ENCODE results near the gene IRGQ.
"Not testable (repeated sequence)": the region's sequence is repeated elsewhere in the genome, so short reads cannot be mapped to it uniquely, and the experiment has no call there.

IRGQ gene

DNA sequence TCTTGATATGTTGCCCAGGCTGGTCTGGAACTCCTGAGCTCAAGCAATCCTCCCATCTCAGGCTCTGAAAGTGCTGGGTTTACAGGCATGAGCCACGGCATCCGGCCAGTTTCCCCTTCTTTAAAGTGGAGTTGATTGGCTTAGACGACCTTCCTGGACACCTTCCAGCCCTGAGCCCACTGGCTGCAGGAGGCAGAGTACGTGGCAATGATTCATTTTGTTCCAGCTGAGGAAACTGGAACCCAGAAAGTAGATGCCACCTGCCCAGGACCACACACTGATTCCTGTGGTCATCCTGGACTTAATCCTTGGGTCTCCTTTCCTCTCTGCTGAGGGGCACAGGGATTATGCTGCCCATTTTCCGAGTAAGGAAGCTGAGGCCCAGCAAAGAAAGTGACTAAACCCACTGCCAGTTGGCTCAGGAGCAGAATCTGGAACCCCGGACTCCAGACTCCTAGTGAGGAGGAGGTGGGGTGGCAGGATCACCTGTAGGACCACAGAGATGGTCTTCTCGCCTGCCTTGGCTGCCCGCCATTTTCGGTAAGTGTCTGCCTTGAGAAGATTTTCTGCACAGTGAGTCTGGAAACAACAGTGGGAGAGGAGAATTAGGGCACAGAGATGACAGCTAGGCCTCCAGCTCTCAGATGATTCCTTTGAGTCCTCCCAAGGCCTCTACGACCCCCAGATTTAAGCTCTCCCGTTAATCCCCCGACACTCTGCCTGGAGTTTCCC is 21.3 kb downstream of the IRGQ start:
- no peak for DNase-seq (ENCODE audit: low spot score)

DNA sequence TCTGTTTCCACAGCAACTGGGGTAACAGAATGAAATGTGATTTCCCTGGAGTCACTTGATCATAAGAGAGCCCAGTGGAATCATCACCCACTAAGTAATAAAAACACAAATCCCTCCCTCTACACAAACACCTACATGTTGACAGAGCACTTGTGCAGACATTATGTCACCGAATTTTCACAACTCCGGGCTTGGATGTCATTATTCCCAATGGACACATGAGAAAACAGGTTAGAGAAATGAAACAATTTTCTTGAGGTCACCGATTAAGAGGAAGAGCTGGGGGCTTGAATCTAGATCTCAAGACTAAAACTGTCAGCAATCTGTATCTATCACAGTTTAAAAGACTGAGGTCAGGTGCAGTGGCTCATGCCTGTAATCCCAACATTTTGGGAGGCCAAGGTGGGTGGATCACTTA is 23.8 kb downstream of the IRGQ start:
- no peak for DNase-seq (ENCODE audit: low spot score)

DNA sequence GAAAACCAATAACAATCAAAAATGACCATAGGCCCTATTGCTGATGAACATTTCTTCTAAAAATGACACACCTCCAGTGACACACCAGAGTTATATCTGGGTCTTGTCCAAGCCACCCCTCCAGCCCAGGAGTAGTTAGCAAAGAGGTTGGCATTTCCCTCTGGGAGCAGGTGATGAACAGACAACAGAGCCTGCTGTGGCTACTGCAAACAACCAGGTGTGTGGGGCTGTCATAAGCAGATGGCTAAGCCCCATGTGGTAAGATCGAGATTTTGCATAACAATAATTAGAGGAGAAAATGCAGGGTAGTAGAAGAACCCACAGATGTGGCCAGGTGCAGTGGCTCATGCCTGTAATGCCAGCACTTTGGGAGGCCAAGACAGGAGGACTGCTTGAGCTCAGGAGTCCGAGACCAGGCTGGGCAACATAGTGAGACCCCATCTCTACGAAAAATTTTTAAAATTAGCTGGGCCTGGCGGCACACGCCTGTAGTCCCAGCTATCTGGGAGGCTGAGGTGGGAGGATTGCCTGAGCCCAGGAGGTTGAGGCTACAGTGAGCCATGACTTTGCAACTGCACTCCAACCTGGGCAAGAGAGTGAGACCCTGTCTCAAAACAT is 25.7 kb downstream of the IRGQ start:
- no peak for DNase-seq (ENCODE audit: low spot score)

DNA sequence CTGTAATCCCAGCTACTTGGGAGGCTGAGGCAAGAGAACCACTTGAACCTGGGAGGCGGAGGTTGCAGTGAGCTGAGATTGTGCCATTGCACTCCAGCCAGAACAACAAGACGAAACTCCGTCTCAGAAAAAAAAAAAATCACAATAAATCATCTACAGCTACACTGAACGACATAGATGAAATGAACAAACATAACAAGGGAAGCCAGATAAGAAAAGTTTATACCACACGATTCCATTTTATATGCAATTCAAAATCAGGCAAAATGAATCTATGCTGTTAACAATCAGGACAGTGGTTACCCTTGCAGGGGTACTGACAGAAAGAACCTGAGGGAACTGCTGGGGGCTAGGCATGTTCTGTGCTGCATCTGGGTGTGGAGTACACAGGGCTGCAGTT is 26.3 kb downstream of the IRGQ start:
- DNase-seq (ENCODE audit: low spot score) = no peak

DNA sequence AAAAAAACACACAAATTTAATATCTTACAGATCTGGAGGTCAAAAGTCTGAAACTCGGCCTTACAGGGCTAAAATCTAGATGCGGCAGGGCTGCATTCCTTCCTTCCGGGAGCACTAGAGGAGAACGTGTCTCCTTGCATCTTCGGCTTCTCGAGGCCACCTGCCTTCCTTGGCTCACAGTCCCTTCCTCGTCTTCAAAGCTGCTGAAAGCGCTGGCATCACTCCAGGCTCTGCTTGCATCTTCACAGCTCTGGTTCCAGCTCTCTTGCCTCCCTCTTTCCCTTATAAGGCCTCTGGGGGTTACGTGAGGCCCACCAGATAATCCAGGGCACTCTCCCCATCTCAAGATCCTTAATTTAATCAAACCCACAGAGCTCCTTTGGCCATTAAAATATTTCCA is 31.1 kb downstream of the IRGQ start:
- no peak for DNase-seq (ENCODE audit: low spot score)

DNA sequence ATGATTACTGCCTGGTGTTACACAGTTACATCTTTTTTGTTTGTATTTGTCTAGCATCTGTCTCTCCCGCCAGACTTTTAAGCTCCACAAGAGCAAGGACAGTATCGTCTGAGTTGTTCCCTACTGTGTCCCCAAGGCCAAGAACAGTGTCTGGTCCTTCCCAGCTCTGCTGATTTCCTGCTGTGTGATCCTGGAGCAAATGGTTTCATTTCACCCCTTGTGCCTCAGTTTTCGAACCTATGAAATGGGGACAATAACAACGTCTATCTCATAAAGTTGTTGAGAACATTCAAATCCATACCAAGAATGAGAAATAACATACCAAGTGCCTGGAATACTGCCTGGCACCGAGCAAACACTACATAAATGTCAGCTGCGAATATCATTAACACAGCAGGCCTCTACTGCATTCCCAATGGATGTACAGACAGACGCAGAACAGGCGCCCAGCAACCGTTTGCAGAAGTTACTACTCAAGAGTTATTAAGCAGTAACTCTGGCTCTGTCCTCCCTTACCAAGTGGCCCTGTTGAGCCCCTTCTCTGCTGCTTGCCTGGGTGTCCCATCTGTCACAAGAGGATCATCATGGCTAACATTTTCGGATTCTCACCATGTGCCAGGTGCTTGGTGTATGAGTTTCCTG is 32.0 kb downstream of the IRGQ start:
- no peak for DNase-seq (ENCODE audit: low spot score)

DNA sequence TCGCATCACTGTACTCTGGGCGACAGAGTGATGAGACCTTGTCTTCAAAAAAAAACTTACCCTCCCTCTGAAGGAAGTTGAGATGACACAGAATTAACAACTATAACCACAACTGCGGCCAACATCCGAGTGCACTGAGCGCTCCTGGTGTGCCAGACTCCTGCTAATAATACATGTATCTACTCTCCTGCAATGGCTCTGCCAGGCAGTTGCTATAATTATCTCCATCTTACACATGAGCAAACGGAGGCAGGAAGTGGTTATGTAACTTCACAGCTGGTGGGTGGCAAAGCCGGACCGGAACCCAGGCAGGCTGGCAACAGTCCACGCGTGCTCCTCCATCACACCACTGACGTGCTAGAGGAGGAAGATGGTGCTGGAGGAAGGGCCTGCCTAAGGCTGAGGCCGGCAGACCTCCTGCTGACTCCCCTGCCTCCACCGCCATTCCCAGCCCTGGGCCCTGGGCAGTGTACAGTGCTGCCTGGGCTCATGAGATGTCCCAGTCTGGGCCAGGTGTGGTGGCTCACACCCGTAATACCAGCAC is 33.2 kb downstream of the IRGQ start:
- peak; percentile 90 for DNase-seq (ENCODE audit: low spot score)

DNA sequence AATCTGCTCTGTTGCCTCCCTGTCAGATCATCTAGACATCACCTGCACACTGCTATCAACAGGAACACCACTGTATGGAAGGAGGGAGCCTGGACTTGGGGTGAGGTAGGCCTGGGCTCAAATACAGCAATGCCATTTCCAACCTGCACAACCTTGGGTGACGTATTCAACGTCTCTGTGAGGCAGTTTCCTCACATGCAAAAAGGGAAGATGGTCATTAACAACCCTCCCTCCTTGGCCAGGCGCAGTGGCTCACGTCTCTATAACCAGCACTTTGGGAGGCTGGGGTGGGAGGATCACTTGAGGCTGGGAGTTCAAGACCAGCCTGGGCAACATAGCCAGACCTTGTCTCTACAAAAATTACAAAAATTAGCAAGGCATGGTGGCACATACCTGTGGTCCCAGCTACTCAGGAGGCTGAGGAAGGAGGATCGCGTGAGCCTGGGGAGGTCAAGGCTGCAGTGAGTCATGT is 33.7 kb downstream of the IRGQ start:
- DNase-seq (ENCODE audit: low spot score) = no peak

DNA sequence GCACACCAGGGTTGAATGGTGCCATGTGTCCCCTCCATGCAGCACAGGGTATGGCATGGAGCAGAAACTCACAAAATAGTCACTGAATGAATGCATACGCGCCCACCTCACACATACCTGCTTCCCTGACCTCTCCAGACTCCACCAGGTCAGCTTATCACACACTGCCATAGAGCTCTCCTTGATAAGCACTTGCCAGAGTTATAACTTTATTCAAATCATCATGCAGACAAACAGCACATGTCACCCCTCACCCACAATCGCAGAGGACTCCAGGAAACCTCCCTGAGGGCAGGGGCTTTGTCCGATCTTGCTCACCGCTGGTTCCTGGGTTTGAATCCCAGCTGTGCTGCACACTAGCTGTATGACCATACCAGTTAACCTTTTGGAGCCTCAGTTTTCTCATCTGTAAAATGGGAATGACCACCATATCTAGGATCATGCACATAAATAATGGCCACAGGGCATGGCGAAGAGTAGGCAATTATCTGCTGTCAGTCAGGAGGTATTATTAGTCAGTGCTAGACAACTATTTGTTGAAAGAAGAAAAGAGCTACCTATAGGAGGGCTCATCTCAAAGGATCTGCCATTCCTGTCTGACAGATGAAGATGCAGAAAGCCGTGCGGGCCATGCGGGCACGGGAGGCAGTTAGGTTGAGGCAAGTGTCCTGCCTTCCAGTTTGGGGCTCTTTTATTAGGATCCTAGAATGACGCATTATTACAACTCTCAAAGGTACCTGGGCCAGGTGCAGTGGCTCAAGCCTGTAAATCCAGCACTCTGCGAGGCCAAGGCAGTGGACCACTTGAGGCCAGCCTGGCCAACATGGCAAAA is 34.6 kb downstream of the IRGQ start:
- no peak for DNase-seq (ENCODE audit: low spot score)

DNA sequence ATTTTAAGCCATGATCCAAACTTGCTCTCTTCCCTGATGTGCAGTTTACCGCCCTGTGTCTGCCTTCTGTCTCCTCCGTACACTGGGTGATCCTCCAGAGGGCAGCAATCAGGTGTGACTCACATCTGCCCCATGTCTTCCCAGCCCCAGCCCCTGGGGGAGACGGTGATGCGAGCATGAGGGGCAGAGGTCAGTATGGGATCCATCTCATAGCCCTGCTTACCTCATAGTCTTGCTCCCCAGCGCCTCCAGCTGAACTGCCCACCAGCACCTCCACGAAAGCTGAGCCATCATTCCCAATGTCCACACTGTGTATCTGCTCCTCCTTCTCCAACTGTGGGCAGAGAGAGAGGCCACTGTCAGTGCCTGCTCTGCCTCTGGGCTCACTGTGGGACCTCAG is 35.2 kb downstream of the IRGQ start:
- DNase-seq (ENCODE audit: low spot score) = no peak

DNA sequence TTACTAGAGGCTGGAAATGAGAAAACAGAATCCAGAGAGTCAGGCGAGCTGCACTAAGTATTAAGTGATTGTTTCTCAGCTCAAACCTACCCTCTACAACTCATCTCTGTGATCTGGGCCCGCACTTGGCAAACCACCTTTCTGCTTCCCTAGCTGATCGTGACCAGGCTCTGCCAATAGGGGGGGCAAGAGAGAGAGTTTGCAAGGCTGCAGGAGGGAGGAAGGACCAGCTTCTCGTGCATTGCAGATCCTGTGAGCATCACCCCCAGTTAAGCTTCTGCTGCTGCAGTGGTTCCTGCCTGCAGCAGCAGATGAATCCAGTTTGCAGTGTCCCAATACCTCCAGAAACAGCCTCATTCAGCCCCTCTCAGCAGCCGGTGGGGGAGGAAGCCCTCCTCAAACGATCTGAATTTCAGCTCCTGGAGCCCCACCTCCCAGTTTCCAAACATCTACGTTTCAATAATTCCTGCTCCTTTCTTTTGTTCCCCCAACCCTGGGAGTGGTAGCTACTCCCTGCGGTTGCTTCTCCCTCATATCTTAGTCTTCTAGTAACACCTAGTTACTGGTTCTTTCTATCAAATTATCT is 40.7 kb downstream of the IRGQ start:
- DNase-seq (ENCODE audit: low spot score) = peak; percentile 86

DNA sequence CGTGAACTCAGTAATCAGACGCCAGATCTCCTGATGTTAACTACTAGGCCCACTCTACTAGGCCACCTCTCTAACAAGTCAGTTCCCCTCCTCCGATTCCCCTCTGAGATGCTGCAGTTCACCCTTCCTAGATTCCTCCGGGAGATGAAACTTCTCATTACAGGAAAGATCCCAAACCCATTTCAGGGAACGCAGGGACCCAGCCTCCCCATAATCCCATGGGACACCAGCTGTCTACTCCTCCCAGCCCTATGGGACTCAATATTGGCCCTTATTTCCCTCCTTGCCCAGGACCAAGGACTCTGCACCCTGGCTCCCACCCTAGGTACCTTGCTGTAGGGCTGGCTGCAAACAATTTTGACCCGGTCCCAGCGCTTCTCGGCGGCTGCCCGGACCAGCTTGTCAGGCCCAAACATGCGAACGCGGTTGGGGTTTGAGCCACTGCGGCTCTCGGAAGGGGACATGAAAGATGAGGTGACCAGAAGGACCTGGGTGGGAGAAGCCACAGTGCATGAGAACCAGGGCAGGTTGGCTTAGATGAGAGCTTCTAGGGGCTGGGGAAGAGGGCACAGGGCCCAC is 41.5 kb downstream of the IRGQ start:
- DNase-seq (ENCODE audit: low spot score) = no peak

DNA sequence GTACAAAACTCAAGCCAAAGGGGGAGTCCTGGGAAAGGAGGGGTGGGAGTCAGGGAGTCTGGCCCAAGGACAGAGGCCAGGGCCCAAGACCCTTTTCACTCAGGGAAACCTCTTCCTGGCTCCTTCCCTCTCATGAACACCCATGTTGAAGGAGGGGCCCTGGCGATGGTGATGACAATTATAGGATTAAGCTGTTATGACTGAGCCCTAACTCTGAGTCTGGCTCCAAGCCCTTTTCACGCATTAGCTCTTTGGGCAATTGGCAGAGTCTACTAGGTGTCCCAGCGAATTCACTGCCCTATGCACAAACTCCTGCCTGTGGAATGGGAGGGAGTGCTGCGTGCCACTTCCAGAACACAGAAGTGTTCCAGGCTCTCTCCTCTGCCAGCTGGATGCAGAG is 42.3 kb downstream of the IRGQ start:
- DNase-seq (ENCODE audit: low spot score) = no peak

DNA sequence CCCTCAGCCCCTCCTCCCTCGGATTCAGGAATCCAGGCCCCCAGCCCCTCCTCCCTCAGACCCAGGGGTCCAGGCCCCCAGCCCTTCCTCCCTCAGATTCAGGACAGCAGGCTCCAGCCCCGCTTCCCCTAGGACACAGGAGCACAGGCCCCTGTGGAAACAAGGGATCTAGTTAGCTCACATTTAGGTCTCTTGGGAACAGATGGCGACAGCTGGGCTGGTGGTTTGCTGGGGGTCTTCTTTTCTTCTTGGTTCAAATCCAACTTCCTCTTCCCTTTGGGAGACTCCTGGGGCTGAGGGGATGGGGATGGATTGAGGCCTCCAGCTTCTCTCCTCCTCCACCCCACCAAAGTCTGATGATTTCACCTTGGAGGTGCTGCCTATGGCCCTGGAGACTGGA is 43.3 kb downstream of the IRGQ start:
- no peak for DNase-seq (ENCODE audit: low spot score)

DNA sequence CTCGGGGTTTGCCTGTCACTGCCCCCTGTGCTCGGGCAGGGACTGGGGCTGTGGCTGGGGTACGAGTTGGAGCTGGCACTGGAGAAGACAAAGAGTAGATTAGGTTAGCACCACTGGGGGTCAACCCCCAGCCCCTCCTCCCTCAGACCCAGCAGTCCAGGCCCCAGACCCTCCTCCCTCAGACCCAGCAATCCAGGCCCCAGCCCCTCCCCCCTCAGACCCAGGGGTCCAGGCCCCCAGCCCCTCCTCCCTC is 43.8 kb downstream of the IRGQ start:
- DNase-seq (ENCODE audit: low spot score) = no peak

DNA sequence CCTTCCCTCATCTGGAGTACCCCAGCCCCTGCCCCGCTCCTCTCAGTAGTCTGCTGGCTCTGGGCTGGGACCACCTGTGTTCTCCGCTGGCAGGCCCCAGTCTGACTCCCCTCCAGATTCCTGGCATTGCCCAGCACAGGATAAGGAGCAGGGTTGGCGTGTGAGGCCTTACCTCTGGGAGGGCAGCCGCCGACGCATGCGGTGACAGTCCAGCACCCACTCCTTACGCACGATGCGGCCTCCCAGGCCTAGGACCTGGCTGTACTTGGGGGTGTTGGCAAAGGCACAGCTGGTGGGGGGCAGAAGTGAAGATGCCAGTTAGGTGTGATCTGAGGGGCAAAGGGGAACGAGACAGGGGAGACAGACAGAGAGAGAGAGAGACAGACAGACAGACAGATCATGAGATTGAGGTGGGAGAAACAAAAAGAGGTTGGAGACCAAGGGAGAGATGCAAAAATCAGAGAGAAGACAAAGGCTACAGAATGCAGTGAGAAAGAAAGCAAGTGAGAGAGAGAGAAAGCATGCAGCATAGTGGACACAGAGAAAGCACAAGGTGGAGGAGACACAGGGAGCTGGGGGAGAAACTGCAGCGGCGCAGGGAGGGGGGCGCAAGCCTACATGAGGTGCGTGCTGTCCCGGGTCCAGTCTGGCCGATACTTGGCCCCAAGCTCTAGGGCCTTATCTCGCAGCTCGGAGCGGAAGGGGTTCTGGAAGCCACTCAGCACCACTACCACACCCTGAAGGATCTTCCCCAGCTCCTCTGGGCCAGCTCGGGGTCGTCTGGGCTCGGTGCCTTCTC is 44.3 kb downstream of the IRGQ start:
- no peak for DNase-seq (ENCODE audit: low spot score)

DNA sequence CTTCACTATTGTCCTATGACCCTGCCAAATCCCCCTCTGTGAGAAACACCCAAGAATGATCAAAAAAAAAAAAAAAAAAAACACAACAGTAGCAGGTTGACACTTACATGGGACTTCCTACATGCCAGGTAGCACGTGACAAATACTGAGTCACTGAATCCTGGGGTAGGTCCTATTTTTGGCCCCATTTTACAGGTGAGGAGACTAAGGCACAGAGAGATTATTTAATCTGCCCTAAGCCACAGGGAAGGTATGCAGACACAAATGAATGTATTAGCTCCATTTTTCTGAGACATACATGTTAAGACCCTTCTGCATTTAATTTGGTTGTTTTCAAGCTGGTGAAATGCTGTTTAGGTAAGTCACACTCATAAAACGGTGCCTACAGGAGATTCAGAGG is 47.2 kb downstream of the IRGQ start:
- no peak for DNase-seq (ENCODE audit: low spot score)

DNA sequence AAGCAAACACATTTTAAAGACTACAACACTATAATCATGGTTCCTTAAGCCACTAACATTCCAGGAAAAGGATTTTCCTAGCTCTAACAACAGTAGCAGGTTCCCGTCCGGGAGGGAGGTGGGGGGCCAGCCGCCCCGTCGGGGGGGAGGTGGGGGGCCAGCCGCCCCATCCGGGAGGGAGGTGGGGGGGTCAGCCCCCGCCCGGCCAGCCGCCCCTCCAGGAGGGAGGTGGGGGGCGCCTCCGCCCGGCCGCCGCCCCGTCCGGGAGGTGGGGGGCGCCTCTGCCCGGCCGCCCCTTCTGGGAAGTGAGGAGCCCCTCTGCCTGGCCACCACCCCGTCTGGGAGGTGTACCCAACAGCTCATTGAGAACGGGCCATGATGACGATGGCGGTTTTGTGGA is 48.0 kb downstream of the IRGQ start:
- DNase-seq (ENCODE audit: low spot score) = not testable (repeated sequence)

DNA sequence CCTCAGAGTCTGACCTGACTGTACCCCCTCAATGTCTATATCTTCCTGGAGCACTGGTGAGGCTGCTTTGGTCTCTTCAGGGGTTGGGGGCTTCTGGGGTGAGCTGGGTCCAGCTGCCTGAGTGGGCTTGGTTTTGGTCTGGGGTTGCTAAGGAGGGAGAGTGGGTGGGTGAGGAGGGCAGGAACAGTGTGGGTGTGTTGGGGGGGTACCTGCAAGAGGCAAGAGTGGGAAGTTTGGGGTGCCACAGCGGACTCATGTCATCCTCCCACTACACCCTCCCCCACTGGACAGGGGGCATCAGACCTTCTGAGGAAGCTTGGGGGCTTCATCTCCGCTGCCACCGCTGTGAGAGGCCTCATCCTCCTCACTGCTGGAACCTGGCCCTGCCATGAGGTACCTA is 49.4 kb downstream of the IRGQ start:
- DNase-seq (ENCODE audit: low spot score) = no peak

DNA sequence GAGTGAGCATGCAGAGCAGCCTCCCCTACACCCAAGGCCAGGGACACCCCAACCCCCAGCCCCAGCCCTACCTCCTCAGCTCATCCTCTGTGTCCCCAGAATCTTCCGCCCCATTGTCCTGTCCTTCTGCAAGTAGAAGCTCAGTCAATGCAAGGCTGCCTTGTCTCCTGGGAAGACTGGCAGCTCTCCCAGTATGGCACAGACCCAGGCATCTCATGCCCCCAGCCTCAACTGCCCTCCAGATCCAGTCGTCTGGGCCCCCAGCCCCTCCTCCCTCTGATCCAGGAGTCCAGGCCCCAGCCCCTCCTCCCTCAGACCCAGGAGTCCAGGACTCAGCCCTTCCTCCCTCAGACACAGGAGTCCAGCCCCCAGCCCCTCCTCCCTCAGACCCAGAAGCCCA is 50.0 kb downstream of the IRGQ start:
- DNase-seq (ENCODE audit: low spot score) = no peak

DNA sequence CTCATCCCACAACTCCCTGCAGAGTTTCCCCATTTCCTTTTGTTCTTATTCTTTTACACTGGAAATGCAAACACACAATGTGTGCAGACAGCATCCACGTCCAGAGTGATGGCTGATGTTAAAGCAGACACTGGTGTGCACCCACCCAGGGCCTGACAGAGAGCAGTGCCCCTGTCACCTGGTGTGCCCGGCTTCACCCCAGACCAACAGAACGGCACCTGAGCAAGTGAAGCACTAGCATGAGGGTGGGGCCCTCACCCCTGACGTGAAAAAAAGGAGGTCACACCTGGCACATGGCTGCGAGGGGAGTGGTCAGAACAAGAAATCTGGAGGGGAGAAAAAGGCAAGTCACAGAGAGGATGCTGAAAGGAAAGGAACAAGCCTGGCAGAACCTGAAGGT is 50.7 kb downstream of the IRGQ start:
- DNase-seq (ENCODE audit: low spot score) = no peak
